Pulmonary artery endothelial cell (primary cell): ENCODE results near the gene SLC35F3. TPM values are rescaled to one million over a fixed set of nuclear protein-coding genes. Genes with fewer than 3 reads are reported as not detected.
"Not testable (repeated sequence)": the region's sequence is repeated elsewhere in the genome, so short reads cannot be mapped to it uniquely, and the experiment has no call there.

Source experiments
- DNase-seq: peaks from one replicate; pipeline ENCODE4 v3.0.0-alpha.2; 2011; ENCODE audit warnings: low read depth, low spot score
- total RNA-seq: library from RNA; depleted of rRNA; stranded (reverse); fragments of >200 nt; gene quantifications from 2 replicates; pipeline ENCODE4 v1.2.3, GENCODE V29; 2014

SLC35F3 gene
- total RNA-seq, 1 donor from 2014 or later, result not detected

DNA sequence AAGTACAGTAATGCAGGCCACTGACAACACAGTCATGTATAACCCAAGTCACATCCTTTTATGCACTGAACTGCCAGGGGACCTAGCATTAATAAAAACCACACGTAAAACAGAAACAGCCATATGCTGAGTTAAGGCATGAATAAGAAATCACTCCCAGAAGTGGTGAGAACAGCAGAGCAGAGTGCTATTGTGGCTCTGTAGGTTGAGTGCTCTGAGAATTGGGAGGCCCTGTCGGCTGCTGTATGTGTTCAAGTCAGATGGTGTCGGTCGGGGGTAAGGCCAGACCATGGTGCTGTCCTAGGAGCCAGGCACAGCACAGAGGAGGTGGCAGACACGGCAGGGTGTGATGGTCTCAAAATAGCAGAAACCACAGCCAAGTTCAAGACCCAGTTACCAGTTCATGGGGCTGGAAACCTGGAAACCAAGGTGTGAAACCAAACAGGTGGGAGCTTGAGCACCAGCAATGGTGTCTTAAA, 342.2 kb downstream of the SLC35F3 start:
- no peak for DNase-seq

DNA sequence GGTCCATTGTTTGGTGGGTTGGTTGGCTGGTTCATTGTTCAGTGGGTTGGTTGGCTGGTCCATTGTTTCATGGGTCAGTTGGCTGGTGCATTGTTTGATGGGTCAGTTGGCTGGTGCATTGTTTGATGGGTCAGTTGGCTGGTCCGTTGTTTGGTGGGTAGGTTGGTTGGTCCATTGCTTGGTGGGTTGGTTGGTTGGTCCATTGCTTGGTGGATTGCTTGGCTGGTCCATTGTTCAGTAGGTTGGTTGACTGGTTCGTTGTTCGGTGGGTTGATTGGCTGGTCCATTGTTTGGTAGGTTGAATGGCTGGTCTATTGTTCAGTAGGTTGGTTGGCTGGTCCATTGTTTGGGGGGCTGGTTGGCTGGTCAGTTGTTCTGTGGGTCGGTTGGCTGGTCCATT, 343.3 kb downstream of the SLC35F3 start:
- not testable (repeated sequence) for DNase-seq

DNA sequence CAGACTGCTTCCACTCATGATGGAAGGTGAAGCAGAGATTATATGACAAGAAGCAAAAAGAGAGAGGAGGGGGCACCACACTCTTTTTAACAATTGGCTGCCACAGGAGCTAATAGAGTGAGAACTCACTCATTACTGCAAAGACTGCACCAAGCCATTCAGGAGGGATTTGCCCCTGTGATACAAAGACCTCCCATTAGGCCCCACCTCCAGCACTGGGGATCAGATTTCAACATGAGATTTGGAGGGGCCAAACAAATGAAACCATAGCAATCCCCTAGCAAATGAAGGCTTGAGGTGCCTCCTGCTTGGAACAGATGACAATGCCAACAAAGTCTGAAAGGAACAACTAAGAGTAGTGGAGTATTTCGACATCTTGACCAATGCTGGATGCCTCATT, 346.3 kb downstream of the SLC35F3 start:
- DNase-seq, result no peak

- DNase-seq, result no peak
These were observed 349.3 kb downstream of the SLC35F3 start for GRCh38 chr1:234253732-234254131.

- DNase-seq, result no peak
These were observed 351.9 kb downstream of the SLC35F3 start for GRCh38 chr1:234256359-234256758.

GRCh38 chr1:234258071-234258470, 353.6 kb downstream of the SLC35F3 start:
- DNase-seq, result no peak

DNA sequence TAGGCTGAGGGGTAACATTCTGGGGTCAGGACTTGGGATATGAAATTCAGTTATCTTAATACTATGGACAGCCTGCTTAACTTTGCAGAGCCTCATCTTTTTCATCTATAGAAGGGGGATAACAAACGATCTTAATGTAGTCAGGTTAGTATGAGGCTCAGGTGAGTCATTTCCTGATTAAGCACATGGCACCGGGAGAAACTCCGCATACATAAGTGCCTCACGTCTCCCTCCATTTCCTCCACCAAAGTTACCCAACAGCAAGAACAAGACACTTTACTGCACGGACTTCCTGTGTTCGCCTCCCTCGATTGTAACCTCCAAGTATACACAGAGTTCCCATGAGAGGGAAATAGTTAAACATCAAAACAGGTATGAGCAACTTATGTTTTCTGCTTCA, 356.1 kb downstream of the SLC35F3 start:
- no peak for DNase-seq

- DNase-seq, result no peak
These were observed 357.1 kb downstream of the SLC35F3 start for GRCh38 chr1:234261545-234261944.

GRCh38 chr1:234262007-234262753, 357.7 kb downstream of the SLC35F3 start:
- DNase-seq, result no peak

- DNase-seq, result no peak
These were observed 358.3 kb downstream of the SLC35F3 start for GRCh38 chr1:234262754-234263105.

DNA sequence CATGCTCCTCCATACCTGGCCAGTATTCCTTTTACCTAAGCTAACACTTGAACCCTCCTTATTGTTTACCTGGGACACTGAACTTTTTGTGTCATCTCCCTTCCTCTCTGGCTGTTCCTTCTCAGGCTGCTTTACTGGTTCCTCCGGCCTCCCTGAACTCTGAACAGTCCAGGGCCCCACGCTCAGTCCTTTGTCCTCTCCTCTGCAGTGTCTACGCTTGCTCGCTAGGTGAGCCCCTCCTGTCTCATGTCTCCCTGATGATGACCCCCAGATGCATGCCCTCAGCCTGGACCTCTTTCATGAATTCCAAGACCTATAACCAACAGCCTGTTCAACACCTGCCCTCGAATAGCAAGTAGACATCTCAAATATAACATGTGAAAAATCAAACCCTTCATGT, 360.4 kb downstream of the SLC35F3 start:
- no peak for DNase-seq

DNA sequence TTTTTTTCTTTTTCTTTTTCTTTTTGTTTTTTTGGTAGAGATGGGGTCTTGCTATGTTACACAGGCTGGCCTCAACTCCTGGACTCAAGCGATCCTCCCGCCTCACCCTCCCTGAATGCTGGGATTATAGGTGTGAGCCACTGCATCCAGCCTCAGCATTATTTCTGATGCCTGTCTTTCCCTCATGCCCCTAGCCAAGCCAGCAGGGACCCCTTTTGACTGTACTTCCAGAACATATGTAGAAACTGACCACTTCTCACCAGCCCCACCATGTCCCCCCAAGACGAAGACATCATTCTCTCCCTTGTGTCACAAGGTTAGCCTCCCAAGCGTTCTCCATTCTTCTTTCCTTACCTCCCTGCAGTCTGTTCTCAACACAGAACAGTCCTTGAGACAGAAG, 360.8 kb downstream of the SLC35F3 start:
- no peak for DNase-seq

DNA sequence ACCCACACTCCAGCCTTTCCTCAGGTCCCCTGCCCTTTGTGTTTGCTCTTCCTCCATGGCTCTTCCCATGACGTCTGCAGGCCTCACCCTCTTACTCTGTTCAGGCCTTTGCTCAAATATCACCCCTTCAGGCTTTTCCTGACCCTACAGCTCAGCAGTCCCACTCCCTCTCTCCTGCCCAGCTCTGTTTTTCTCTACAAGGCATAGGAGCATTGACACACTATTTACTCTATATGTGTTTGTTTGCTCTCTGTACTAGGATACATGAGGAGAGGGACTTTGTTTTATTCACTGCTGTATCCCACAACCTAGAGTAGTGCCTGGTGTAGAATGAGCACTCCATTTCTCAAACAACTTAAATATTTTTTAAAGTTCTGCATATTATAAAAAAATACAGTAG, 361.4 kb downstream of the SLC35F3 start:
- no peak for DNase-seq

GRCh38 chr1:234270093-234270492, 365.6 kb downstream of the SLC35F3 start:
- DNase-seq, result no peak

GRCh38 chr1:234270581-234271242, 366.2 kb downstream of the SLC35F3 start:
- DNase-seq, result no peak

- no peak for DNase-seq
These were observed 366.7 kb downstream of the SLC35F3 start for GRCh38 chr1:234271243-234271606.

DNA sequence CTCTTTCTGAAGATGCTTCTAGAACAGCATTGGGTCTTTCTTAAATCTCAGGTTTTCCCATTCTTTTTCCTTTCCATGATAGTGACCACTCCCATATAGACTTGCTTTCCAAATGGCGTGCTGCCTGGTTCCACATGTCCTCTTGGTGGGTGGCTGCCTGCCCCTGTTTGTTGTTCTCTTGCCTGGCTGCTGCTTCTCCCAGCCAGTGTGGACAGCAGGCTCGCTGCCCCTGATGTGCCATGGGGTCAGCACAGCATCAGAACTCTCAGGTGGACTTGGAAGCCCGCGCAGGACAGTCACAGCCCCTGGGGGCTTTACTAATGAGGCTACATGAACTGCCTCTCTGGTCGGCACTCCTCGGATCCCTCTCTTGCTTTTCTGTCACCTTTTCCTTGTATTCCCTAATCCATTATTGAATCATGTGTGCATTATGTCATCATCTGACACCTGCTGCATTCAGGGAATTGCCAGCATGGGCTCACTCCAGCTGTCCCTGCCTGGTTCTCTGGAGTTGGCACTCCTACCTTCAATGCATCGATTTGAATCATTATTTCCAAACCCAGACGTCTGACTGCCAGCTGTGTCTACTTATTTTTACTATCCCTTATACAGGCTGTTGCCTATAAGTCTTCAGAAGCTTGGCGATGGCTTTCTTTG, 368.3 kb downstream of the SLC35F3 start:
- no peak for DNase-seq

GRCh38 chr1:234273981-234274380, 369.5 kb downstream of the SLC35F3 start:
- no peak for DNase-seq

DNA sequence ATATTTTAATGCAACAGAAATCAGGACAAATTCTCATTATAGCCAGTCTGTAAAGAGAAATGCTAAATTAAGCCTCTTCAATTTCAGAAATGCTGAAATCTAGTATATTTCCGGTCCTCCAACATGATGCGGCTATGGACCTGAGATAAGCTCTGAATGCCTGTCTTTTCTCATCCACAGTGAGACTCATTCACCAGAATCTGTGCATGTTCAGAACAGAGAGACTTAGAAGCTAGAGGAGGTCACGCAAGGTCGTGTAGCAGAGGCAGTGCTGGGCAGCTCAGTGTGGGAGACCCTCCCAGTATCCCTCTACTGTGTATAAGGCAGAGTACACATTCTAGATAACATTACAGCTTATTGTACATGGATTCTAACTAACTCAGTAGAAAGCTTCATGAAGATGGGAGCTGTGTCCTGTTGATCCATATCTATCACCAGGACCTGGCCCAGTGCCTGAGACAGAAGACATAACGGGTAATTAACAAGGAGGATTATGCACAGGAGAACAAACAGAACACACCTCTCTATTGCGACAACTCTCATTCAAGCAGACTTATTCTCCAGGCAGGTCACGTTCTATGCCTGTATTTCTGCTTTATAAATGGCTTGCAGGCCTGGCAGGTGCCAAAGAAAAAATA, 371.8 kb downstream of the SLC35F3 start:
- DNase-seq, result no peak

DNA sequence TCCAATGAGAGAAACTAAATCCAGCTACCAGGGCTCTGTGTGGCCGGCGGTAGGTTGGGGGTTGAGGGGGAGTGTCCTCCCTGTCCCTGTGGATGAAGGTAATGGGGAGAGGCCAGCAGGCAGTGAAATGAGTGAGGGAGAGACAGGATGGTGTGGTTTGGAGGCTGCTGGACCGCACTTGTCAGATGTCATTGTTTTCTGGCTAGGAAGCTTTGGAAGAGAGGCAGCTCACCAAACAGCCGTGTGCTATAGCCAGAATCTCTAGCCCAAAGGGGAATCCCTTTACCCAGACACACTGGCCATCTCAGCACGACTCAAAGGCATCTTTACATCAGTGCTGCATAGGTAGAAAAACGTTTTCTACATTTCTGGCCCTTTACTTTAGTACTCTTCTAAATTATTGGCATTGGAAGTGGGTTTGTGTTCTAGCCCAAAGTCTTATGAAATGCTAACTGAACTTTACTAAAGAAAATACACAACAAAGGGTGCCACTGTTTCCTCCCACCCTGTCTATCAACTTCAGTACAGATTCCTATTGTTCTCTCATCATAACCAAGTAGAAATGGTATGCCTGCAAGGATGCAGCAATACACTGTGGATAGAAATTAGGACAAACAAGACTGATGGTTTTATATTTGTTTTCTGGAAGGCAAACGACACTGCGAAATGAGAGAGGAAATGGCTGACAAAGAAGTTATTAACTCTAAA, 372.8 kb downstream of the SLC35F3 start:
- DNase-seq, result no peak

- no peak for DNase-seq
These were observed 374.5 kb downstream of the SLC35F3 start for GRCh38 chr1:234279021-234279420.

DNA sequence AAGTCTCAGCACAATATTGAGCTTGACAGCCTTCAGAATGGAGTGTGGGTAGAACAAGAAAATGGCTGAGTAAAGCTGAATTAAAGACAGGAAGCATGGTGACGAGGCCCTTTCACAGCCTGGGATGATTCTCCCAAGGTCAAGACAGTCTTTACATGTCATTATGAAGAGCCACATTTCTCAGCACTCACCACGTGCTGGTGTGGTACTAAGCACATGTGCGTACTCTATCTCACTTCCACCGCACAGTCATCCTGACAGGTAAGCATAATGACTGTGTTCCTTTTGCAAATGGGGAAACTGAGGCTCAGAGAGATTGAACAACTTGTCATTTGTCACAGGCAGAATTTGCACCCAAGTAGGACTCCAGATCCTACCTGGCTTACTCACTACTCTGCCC, 376.0 kb downstream of the SLC35F3 start:
- DNase-seq, result no peak
